ENCODE results near the gene NUMA1. TPM values are rescaled to one million over a fixed set of nuclear protein-coding genes. Genes with fewer than 3 reads are reported as not detected.

NUMA1 gene
- total and polyA plus RNA-seq, 9 of the 15 experiments (the other 6 are each of a cell fraction or from before 2014, with no cell fraction given): 4.1 to 104 (median 51.2) TPM

DNA sequence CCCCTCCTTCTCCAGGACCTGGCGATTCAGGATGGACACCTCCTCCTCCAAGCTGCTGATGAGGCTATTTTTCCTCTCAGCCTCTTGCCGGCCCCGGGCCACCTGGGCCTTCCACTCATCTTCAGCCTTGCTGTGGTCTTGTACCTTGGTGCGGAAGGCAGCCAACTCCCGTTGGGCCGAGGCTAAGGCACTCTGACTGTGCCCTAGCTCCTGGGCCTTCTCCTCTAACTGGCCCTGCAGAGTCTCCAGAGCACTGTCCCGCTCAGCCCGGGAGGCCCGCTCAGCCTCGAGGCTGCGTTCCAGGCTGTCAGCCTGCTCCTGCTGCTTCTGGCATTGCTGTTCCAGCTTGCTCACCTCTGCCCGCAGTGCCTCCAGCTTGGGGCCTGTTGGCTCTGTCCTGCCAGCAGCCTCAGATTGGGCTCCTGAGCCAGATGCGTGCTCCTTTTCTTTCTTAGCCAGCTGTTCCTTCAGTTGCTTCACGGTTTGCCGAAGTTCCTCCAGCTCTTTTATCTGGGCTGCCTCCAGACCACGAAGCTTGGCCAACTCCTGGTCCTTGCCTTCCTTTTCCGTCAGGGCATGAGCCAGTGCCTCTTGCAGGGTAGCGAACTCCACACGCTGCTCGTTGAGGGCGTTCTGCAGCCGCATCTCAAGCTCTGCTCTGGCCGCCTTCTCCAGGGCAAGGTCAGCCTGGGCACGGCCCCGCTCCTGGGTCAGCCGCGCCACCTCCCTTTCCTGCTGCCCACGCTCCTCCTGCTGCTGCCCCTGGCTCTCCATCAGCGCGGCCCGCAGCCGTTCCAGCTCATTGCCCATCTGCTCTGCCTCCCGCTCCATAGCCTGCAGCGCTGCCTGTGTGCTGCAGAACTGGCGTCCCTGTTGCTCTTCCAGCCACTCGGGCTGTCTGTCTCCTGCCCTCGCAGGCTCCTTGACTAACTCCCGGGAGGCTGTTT is 66.3 kb downstream of the NUMA1 start (continued):
- no peak for TF ChIP-seq HIVEP1 (CRISPR knock-in tag; IDR thresholded peaks at IDR 0.05)
- TF ChIP-seq, protein P1, sequence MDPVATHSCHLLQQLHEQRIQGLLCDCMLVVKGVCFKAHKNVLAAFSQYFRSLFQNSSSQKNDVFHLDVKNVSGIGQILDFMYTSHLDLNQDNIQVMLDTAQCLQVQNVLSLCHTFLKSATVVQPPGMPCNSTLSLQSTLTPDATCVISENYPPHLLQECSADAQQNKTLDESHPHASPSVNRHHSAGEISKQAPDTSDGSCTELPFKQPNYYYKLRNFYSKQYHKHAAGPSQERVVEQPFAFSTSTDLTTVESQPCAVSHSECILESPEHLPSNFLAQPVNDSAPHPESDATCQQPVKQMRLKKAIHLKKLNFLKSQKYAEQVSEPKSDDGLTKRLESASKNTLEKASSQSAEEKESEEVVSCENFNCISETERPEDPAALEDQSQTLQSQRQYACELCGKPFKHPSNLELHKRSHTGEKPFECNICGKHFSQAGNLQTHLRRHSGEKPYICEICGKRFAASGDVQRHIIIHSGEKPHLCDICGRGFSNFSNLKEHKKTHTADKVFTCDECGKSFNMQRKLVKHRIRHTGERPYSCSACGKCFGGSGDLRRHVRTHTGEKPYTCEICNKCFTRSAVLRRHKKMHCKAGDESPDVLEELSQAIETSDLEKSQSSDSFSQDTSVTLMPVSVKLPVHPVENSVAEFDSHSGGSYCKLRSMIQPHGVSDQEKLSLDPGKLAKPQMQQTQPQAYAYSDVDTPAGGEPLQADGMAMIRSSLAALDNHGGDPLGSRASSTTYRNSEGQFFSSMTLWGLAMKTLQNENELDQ (CRISPR knock-in tag; IDR thresholded peaks at IDR 0.05; ENCODE audit: borderline replicate concordance): no peak
- TF ChIP-seq MAFG (tag; conservative IDR thresholded peaks at IDR 0.05): 0 out of 2 replicates have a peak, but pooled peaks have one; percentile 5
- no peak for TF ChIP-seq FOXJ3 (CRISPR knock-in tag; IDR thresholded peaks at IDR 0.05)
- TF ChIP-seq, protein P2, sequence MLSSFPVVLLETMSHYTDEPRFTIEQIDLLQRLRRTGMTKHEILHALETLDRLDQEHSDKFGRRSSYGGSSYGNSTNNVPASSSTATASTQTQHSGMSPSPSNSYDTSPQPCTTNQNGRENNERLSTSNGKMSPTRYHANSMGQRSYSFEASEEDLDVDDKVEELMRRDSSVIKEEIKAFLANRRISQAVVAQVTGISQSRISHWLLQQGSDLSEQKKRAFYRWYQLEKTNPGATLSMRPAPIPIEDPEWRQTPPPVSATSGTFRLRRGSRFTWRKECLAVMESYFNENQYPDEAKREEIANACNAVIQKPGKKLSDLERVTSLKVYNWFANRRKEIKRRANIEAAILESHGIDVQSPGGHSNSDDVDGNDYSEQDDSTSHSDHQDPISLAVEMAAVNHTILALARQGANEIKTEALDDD (IDR thresholded peaks at IDR 0.05): no peak
- no peak for TF ChIP-seq ZNF134 (CRISPR knock-in tag; conservative IDR thresholded peaks at IDR 0.05)
- TF ChIP-seq RBFOX2 (IDR thresholded peaks at IDR 0.05; ENCODE audit: low read depth, low read length): no peak
- no peak for TF ChIP-seq ZEB2 (IDR thresholded peaks at IDR 0.05)
- peak; percentile 58 for TF ChIP-seq POLR2G (IDR thresholded peaks at IDR 0.05; ENCODE audit: low read depth, low read length)
- peak; percentile 20; the same call in 1 of the 2 replicates for TF ChIP-seq ZNF316 (IDR thresholded peaks at IDR 0.05)
- TF ChIP-seq MEF2A (IDR thresholded peaks at IDR 0.05; ENCODE audit: control insufficient read depth, low read depth, low read length): no peak

Data from K562 (cell line).